Measurements from ENCODE around the gene PDGFD. TPM values are rescaled to one million over a fixed set of nuclear protein-coding genes. Genes with fewer than 3 reads are reported as not detected.
A peak's percentile ranks its signal among the peaks of the same experiment; 100 is the strongest.

The PDGFD gene
- total RNA-seq, 1 donor from 2014 or later, result 19.6 TPM

- intact Hi-C loops (cut with DNase I), result no loop called here
- DNase-seq (ENCODE audit: low spot score) (no peak), ATAC-seq (peak; percentile 47)
Observed at GRCh38 chr11:103881584-103881983, 282.4 kb downstream of the PDGFD start.

- DNase-seq (ENCODE audit: low spot score) (no peak), ATAC-seq (no peak)
- intact Hi-C loops (cut with DNase I), result no loop called here
Observed at GRCh38 chr11:103880968-103881367, 283.0 kb downstream of the PDGFD start.

- DNase-seq (ENCODE audit: low spot score), result no peak
- ATAC-seq, result peak; percentile 74
- intact Hi-C loops (cut with DNase I), result no loop called here
Observed at GRCh38 chr11:103878646-103879045, 285.3 kb downstream of the PDGFD start.

GRCh38 chr11:103877221-103877620, 286.7 kb downstream of the PDGFD start:
- DNase-seq (ENCODE audit: low spot score), result no peak

GRCh38 chr11:103875855-103876510, 288.0 kb downstream of the PDGFD start:
- intact Hi-C loops (cut with DNase I), result no loop called here
- no peak for DNase-seq (ENCODE audit: low spot score)
- no peak for ATAC-seq

More at GRCh38 chr11:103877221-103877620, 286.7 kb downstream of the PDGFD start:
- ATAC-seq, result no peak
- intact Hi-C loops (cut with DNase I), result no loop called here

GRCh38 chr11:103872748-103873147, 291.2 kb downstream of the PDGFD start:
- intact Hi-C loops (cut with DNase I), result no loop called here
- no peak for ATAC-seq
- DNase-seq (ENCODE audit: low spot score), result no peak

- no peak for DNase-seq (ENCODE audit: low spot score)
- peak; percentile 81 for ATAC-seq
- intact Hi-C loops (cut with DNase I), result no loop called here
Observed at GRCh38 chr11:103871923-103872551, 291.9 kb downstream of the PDGFD start.

GRCh38 chr11:103870821-103871309, 293.1 kb downstream of the PDGFD start:
- intact Hi-C loops (cut with DNase I), result no loop called here
- DNase-seq (ENCODE audit: low spot score), result peak; percentile 71
- peak; percentile 94 for ATAC-seq

- ATAC-seq (no peak), DNase-seq (ENCODE audit: low spot score) (no peak)
- intact Hi-C loops (cut with DNase I), result no loop called here
Observed at GRCh38 chr11:103867481-103867880, 296.5 kb downstream of the PDGFD start.

- DNase-seq (ENCODE audit: low spot score) (no peak), ATAC-seq (no peak)
- intact Hi-C loops (cut with DNase I), result no loop called here
Observed at GRCh38 chr11:103863497-103863896, 300.4 kb downstream of the PDGFD start.

- intact Hi-C loops (cut with DNase I), result no loop called here
- no peak for ATAC-seq
Observed at GRCh38 chr11:103862802-103863174, 301.2 kb downstream of the PDGFD start.

GRCh38 chr11:103862094-103862801, 301.7 kb downstream of the PDGFD start:
- no peak for ATAC-seq
- intact Hi-C loops (cut with DNase I), result no loop called here
- DNase-seq (ENCODE audit: low spot score), result no peak

More at GRCh38 chr11:103862802-103863174, 301.2 kb downstream of the PDGFD start:
- DNase-seq (ENCODE audit: low spot score), result no peak

Other genes with a start within 250 kb of the PDGFD start
- gene DDI1, start 127.5 kb downstream of the PDGFD start, total RNA-seq, result not detected

All from sciatic nerve (tissue), 2 donors.